GM19193 (cell line): ENCODE data around the gene RNF10.

Experiments used
- POLR2A ChIP-seq: IDR thresholded peaks from 4 replicates; pipeline ENCODE4 v1.6.1; 2011; ENCODE audit not compliant: insufficient read depth, insufficient read length; ENCODE audit errors: extremely low read depth

RNF10 gene

GRCh38 chr12:120540445-120540844 lies 6.3 kb downstream of the RNF10 start:
- TF ChIP-seq POLR2A, result no peak

- TF ChIP-seq POLR2A, result no peak
Measured at GRCh38 chr12:120542166-120542565, 8.0 kb downstream of the RNF10 start.

GRCh38 chr12:120544691-120545090 lies 10.5 kb downstream of the RNF10 start:
- no peak for TF ChIP-seq POLR2A

- TF ChIP-seq POLR2A, result no peak
Measured at GRCh38 chr12:120546050-120546386, 11.9 kb downstream of the RNF10 start.

GRCh38 chr12:120554678-120555077 lies 20.5 kb downstream of the RNF10 start:
- TF ChIP-seq POLR2A, result no peak

- no peak for TF ChIP-seq POLR2A
Measured at GRCh38 chr12:120557589-120557988, 23.4 kb downstream of the RNF10 start.

GRCh38 chr12:120562906-120563305 lies 28.8 kb downstream of the RNF10 start:
- TF ChIP-seq POLR2A, result no peak

- TF ChIP-seq POLR2A, result no peak
Measured at GRCh38 chr12:120563495-120563894, 29.3 kb downstream of the RNF10 start.

- no peak for TF ChIP-seq POLR2A
Measured at GRCh38 chr12:120571299-120571698, 37.1 kb downstream of the RNF10 start.

GRCh38 chr12:120573560-120573959 lies 39.4 kb downstream of the RNF10 start:
- TF ChIP-seq POLR2A, result no peak

- TF ChIP-seq POLR2A, result no peak
Measured at GRCh38 chr12:120574106-120574505, 40.0 kb downstream of the RNF10 start.

- no peak for TF ChIP-seq POLR2A
Measured at GRCh38 chr12:120579179-120579578, 45.0 kb downstream of the RNF10 start.

GRCh38 chr12:120580787-120581723 lies 46.9 kb downstream of the RNF10 start, which contains the start of gene POP5:
POP5 (minus strand) TSS chr12:120581402; CDS start chr12:120581362, 40 bp downstream.
- TF ChIP-seq POLR2A, result peak; percentile 96

- TF ChIP-seq POLR2A, result no peak
Measured at GRCh38 chr12:120581998-120582397, 47.8 kb downstream of the RNF10 start.

GRCh38 chr12:120583478-120584030 lies 49.4 kb downstream of the RNF10 start:
- TF ChIP-seq POLR2A, result no peak
